ENCODE results near the gene NODAL. TPM values are rescaled to one million over a fixed set of nuclear protein-coding genes. Genes with fewer than 3 reads are reported as not detected.

The NODAL gene
- polyA plus RNA-seq, 1 experiment, result not detected

- TF ChIP-seq, protein P1, sequence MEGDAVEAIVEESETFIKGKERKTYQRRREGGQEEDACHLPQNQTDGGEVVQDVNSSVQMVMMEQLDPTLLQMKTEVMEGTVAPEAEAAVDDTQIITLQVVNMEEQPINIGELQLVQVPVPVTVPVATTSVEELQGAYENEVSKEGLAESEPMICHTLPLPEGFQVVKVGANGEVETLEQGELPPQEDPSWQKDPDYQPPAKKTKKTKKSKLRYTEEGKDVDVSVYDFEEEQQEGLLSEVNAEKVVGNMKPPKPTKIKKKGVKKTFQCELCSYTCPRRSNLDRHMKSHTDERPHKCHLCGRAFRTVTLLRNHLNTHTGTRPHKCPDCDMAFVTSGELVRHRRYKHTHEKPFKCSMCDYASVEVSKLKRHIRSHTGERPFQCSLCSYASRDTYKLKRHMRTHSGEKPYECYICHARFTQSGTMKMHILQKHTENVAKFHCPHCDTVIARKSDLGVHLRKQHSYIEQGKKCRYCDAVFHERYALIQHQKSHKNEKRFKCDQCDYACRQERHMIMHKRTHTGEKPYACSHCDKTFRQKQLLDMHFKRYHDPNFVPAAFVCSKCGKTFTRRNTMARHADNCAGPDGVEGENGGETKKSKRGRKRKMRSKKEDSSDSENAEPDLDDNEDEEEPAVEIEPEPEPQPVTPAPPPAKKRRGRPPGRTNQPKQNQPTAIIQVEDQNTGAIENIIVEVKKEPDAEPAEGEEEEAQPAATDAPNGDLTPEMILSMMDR (IDR thresholded peaks at IDR 0.05; ENCODE audit: insufficient read depth, low read depth, low read length), result no peak
- ChIA-PET POLR2A (no interaction called here), CTCF (interaction anchor here (0.8 kb wide), 1 partner anchor 11 kb away, joined by 3 read pairs; no protein-coding TSS in a partner anchor)
- no peak overlapping the region for H3K4me3 ChIP-seq (ENCODE audit: low read depth, low read length)
- DNase-seq (ENCODE audit: low read depth), result no peak
- H3K36me3 ChIP-seq (ENCODE audit: control insufficient read depth, insufficient read depth, low read length), result no peaks in the 10 kb centered on the region
- peaks cover 39% of the 10 kb centered on the region for H3K27me3 ChIP-seq (ENCODE audit: control insufficient read depth, insufficient read depth, low read length)
Observed at GRCh38 chr10:70440296-70441160, 953 bp downstream of the NODAL start.

DNA sequence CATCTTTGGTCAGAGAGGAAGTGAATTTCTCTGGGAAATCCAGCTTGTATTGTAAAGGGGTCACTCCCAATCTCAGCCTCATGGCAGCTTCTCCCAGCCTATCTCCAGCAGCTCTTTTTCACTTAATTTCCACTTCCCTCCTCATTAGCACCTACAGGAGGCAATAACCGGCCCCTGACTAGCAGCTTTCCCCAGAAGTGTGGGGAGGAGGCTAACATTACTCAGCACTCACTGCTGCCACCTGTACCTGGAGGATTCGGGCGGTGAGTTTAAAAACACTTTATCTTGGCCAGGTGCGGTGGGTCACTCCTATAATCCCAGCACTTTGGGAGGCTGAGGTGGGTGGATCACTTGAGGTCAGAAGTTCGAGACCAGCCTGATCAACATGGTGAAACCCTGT is 3.8 kb downstream of the NODAL start:
- ChIA-PET CTCF (interaction anchor here (0.7 kb wide), 1 partner anchor 238 kb away, joined by 3 read pairs; no protein-coding TSS in a partner anchor), POLR2A (no interaction called here)
- DNase-seq (ENCODE audit: low read depth), result no peak
- Histone ChIP-seq H3K27me3 (ENCODE audit: control insufficient read depth, insufficient read depth, low read length) (peaks cover 33% of the 10 kb centered on the region), H3K36me3 (ENCODE audit: control insufficient read depth, insufficient read depth, low read length) (no peaks in the 10 kb centered on the region), H3K4me3 (ENCODE audit: low read depth, low read length) (no peak overlapping the region)
- TF ChIP-seq, protein P1 (IDR thresholded peaks at IDR 0.05; ENCODE audit: insufficient read depth, low read depth, low read length), result no peak

GRCh38 chr10:70435241-70436085 is 6.0 kb downstream of the NODAL start:
- H3K27me3 ChIP-seq (ENCODE audit: control insufficient read depth, insufficient read depth, low read length), result peaks cover 10% of the 10 kb centered on the region
- ChIA-PET POLR2A (interaction anchor here (0.6 kb wide), 1 partner anchor 56 kb away, joined by 3 read pairs; no protein-coding TSS in a partner anchor), CTCF (interaction anchor here (1.5 kb wide), 1 partner anchor 26 kb away, joined by 5 read pairs; no protein-coding TSS in a partner anchor)
- H3K36me3 ChIP-seq (ENCODE audit: control insufficient read depth, insufficient read depth, low read length), result peaks cover 2% of the 10 kb centered on the region; the same call in 1 of the 2 replicates
- TF ChIP-seq, protein P1 (IDR thresholded peaks at IDR 0.05; ENCODE audit: insufficient read depth, low read depth, low read length), result no peak
- DNase-seq (ENCODE audit: low read depth), result no peak
- H3K4me3 ChIP-seq (ENCODE audit: low read depth, low read length), result no peak overlapping the region

DNA sequence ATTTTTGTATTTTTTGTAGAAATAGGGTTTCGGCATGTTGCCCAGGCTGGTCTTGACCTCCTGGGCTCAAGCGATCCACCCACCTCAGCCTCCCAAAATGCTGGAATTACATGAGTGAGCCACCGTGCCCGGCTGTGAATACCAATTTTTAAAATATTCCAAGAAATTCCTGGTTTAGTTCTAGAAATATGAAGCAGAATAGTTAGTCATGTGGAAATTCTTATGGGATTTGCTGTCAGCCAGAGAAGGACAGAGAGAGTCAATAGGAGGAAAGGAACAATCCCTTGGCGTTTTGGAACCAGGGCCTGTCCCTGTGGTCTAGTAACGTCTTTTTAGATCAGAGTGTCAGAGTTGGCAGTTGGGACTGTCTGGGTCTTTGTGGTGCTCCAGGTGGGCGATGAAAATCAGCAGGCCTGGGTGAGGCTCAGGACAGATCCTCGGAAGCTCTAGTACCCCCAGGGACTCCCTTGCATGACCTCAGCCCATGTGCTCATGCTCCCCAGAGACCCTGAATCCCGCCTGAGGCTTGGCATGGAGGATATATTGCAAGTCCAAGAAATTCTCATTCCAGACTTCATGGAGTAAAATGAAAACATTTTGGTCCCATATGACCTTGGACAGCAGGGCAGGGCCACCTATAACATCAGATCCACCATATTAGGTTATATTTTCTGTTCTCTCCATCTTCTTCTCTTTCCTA is 7.8 kb downstream of the NODAL start:
- peaks cover 7% of the 10 kb centered on the region for H3K36me3 ChIP-seq (ENCODE audit: control insufficient read depth, insufficient read depth, low read length)
- TF ChIP-seq, protein P1 (IDR thresholded peaks at IDR 0.05; ENCODE audit: insufficient read depth, low read depth, low read length), result no peak
- DNase-seq (ENCODE audit: low read depth), result no peak
- H3K4me3 ChIP-seq (ENCODE audit: low read depth, low read length), result no peak overlapping the region
- ChIA-PET POLR2A (no interaction called here), CTCF (no interaction called here)
- H3K27me3 ChIP-seq (ENCODE audit: control insufficient read depth, insufficient read depth, low read length), result no peaks in the 10 kb centered on the region; the same call in 1 of the 2 replicates

All from BJ (cell line).